Measurements from ENCODE around the gene ZBTB16.

Gene ZBTB16

DNA sequence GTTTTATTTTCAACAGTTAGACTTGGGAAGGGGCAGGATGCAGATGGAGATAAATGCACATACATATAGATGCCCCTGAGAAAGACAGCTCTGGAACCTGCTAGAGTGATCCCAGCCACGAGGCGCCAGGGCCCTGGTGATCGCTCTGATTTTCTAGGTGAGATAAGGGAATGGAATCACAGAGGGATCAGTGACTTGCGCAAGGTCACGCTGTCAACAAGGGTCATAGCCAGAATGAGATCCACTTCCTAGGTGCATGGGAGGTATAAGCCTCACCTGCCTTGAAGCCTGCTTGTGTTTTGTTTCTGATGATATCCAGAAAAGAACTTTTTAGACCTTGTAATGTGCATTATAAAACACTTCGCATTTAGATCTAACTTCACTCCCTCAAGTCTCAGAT, 47.5 kb downstream of the ZBTB16 start:
- DNase-seq (ENCODE audit: low spot score), result no peak

DNA sequence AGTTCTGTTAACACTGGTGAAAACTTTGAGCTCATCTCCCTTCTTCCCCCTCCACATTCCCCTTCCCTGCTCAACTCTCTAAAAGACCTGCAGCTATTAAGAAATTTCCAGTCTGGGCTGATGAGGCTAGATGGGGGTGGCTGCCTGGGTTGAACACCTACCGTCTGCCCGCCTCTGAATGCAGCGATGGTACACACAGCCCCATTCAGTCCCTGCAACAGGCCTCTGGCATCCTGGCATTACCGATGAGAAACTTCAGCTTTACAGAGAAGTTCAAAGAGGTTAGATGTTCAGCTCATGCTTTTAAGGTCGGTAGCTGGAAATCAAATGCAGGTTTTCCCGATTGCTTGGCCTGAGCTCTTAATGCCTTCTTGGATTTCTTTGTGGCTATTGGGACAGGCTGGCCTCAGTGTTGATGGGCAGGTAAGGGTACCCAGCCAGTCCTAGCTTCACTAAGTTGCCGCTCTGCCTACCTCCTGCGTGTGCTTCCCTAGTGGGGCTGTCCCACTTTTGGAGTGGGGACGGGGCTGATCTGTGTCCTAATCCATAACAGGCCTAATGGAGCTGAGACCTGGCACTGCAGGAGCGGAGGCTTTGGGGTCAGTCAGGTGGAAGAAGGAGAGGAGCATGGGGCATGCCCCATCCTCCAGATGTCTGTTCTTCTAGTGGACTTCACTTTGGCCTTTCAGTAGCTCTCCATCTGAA, 49.1 kb downstream of the ZBTB16 start:
- DNase-seq (ENCODE audit: low spot score), result no peak

DNA sequence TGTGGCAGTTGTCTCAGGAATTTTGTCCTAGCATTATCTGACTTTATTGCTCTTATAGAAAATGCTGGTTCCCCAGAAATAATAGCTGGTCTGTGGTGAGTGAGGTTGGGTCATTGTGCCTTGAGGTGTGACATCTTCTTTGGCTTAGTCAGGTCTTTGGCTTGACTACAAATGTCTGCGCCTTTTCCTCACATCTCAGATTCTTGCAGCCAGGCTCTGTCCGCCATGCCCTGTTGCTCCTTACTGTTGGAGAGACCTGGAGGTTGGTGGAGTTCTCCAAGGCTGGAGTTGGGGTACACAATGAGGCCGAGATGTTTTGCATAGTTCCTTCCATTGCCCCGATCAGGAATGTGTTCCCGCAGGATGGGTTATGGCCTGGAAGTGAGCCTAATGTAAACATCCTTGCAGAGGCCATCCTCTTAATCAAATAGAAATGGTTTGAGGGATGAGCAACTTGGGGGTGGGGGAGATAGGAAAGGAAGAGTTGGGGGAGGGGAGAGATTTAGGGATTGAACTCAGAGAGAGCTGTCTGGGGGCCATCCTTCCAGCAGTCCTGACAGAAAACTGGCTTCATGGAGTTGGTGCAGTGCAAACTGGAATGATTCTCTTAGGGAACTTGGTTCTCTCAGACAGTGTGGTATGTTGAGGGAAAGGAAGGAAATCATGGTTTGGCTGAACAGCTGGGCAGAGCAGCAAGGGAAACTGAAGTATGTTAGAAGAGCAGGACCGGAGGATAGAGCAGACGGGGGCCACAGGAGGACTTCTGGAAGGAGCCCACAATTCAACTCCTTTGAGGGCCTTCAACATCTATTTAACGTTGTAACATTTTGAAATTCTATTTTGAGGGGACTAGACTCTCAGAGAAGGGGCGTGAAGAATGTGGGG, 49.9 kb downstream of the ZBTB16 start:
- DNase-seq (ENCODE audit: low spot score), result no peak

DNA sequence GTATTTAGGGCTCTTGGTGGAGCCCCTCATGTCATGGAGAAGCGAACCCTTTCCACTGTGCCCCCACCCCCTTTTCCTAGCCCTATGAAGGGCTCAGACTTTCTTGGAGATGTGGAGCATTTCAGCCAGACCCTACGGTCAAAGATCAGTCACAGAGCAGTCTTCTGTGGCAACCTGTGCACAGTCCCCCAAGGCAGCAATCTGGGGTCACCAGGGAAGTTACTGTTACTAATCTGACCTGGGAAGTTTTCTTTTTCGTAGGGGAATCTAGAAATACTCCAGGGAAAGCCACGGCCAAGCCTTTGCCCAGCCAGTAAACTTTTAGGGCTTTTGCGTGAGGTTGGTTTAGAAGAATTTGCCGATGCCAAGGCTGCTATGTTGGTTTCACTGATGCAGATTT, 50.6 kb downstream of the ZBTB16 start:
- no peak for DNase-seq (ENCODE audit: low spot score)

DNA sequence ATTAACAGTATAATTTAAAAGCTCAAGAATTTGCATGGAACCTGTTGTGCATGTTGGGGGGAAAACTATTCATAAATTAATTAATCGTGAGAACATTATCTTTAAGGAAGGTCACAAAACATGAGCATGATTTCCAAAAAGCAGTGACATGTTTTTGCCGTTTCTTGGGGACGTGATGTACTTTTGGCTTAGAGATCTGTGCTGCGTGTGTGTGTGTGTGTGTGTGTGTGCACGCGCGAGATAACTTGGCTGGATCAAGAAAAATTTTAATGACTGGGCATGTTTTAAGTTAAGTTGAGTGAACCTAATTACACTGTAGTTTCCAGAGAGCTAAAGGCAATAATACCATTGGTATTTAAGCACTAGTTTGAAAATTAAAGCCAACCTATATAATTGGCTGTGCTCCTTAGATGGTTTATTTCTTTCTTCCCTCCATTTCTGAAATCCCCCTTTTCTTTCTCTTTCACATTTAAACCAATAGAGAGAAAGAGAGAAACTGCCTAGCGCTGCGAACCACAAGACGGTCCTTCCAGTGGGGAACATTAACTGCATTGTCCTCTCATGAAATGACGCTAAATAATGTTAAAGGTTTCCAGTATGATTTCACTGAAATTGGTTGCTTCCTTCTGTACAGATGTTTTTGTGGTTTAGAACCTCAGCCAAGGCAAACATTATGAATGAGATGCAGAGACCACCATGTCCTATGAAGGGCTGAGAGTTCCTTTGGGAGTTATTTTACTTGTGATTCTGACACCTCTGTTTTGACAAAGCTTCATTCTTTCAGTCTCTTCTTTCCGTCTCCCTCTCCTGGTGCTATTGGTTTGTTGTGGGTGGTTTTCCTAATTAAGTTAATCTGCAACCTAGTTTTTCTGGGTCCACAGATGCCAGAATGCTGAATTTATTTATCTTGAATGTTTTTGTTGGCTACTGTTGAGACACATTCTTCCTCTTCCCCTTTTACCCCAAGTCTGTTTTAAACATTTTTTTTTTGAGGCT, 51.7 kb downstream of the ZBTB16 start:
- no peak for DNase-seq (ENCODE audit: low spot score)

DNA sequence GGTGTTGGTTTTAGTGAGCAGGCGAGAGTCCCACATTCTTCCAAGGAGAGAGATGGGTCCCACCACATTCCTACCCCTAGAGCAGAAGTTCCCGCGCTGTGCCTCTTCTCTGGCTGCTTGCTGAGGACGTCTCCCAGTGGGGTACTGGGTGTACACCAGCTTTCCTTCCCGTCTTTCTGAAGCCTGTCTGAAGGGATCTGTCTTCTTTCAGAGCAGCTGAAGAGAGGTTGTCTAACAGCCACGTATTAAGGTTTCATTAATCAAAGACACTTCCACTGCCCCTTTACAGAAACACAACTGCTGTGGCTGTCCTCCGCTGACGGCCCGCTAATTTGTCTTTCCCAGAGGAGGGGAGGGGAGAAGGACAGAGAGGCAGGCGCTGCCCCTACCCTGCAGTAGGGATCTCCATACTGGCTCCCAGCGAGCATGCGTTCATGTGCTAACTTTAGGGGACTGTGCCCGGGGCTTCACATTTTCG, 56.0 kb downstream of the ZBTB16 start:
- no peak for DNase-seq (ENCODE audit: low spot score)

DNA sequence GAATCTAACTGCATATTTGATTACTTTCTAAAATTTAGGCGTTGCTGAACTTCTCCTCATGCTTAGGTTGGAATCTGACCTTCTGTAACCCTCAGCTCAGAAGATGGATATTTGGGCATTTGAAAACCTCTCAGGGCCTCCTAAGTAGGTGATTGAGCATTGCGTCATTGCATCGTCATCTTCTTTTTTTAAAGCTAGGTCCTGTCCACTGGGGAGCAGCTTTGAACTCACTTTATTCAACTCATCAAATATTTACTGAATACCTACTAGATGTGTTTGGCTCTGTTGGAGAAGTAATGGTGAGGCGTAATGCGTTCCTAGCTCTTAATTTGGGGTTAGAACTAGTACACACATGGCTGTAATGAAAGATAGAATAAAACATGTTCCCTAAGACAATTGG, 56.8 kb downstream of the ZBTB16 start:
- no peak for DNase-seq (ENCODE audit: low spot score)

DNA sequence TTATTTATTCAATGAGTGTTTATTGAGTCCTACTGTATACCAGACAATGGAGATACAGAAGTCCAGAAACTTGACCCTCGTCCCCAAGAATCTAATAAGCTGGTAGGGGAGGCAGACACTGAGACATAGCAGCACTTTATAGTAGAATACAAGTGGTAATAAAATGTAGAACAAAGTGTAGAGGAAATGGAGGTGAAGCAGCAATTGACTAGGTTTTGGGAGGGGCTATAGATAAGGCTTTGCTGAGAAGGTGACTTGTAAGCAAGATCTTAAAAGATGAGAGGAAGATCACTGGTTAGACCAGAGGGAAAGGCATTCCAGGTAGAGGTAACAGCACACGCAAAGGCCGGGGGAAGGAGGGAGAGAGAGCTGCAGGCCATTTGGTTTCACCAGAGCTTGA, 57.3 kb downstream of the ZBTB16 start:
- no peak for DNase-seq (ENCODE audit: low spot score)

DNA sequence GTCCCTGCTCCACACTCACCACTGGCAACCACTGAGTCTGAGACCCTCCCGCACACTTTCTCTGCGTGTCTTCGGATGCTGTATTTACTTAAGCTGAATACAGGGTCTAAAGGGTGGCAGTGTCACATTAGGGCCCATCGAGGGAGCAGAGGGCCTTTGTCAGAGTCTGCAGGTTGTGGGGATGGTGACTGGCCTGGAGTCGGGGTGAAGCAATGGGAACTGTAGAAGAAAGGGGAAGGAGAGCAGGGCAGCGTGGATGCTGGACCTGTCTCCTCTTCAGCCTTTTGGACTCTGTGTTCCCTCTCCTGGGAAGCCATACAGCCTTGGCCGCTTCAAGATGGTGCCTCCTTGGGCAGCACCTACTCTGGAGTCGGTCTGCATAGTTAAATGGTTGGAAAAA, 61.1 kb downstream of the ZBTB16 start:
- no peak for DNase-seq (ENCODE audit: low spot score)

DNA sequence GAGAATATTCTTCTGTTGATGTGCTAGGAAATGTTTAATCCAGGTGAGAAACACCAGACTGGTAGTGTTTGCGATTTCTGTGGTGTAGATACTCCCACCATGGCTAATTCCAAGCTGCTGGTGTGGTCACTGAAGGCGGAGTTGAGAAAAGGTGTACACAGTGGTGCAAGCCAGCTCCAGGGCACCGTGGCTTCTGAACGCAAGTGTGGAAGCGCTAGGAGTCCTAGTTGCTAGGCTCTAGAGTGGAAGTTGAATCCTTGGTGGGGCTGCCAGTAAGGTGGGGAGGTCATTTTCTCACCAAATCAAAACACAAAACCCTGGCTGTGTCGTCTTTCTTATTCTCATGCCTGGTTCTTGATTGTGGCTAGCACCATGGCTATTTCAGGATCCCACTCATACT, 61.6 kb downstream of the ZBTB16 start:
- DNase-seq (ENCODE audit: low spot score), result no peak

DNA sequence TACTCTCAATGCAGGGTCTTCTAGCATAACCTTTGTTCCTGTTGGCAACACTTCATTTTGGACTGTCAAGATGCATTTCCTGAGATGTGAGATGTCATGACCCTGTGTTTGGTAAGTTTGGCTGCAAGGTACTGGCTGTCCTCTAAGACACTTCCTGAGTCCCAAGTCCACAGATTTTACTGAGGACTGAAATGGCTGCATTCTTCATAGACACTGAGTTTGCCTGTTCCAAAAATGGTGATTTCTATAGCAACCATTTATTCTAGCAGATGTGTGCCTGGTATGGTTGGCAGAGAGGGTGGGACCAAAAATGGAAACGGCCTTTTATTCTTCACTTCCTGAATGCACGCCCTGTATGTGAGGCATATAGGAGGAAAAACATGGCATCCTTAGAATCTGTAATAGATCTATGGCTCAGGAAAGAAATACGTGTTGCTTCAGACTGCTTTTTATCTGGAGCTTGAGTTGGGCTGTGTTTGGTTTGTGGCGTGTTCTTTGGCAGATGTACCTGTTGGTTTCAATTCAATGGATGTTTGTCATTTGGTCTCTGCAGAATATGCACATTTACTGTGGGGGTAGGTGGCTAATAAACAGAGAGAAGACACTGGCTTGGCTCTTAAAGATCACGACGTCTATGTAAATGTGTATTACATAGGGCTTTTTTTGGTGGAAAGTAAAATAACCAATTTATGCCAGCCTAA, 62.4 kb downstream of the ZBTB16 start:
- no peak for DNase-seq (ENCODE audit: low spot score)

DNA sequence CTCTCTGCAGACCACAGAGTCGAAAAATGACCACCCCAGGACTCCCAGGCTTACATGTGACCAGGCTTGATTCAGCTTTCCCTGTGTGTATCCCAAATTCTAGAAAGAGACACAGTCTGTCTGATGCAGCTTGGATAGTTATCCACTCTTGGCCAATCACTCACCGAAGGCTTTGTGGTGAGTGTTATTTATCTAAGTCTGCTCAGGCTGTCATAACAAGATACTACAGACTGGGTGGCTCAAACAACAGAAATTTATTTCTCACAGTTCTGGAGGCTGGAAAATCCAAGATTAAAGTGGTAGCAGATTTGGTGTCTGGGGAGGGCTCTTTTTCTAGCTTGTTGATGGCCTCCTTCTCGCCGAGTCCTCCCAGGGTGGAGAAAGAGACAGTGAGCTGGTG, 63.2 kb downstream of the ZBTB16 start:
- no peak for DNase-seq (ENCODE audit: low spot score)

DNA sequence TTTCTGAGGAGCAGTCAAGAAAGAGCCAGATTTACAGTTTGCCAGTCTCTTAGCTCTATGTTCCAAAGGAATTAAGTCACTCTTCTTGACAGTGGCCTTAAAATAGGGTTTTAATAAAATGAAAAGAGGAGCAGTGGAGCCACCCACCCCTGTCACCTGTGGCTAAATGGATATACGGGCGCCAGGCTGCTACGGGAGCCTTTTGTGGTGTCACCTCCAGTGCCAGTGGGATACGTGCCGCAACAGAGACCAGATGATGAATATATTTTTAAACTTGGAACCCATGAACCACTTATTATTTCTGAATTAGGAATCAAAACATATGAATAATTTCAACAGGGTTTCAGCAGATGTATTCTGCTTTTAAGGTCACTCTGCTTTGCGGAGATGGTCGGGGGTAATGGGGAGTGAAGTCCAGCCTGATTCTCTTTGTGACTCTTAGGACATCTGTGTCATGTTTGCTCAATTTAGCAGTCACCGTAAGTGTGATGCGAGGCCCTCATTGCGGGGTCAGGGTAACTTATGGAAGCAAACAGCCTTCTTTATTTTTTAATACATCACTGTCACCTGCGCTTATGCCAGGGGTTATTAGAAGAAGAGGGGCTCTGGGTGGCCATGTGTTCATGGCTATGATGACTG, 64.3 kb downstream of the ZBTB16 start:
- DNase-seq (ENCODE audit: low spot score), result no peak

DNA sequence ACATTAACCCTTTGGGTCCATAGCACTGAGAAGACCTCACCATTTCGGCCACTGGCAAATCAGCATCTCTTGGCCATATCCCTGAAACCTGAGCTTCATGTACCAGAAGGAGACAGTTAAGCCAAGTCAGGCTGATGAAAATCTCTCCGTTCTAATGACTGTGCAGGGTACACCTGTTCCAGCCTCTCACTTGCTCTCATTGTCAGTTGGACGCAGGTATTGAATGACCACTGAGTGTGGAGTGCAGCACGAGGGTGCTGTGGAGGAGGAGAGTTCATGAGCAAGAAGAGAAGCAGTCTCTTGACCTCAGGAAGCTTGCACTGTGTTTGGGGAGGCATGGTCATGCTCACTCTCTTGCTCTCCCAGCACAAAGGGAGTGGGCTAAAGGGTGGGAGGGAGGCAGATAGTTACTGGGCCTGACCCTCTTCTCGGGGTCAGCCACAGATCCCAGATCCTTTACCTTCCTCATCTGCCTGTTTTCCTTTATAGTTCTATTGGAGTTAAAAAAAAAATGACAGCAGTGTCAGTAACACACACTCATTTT, 65.2 kb downstream of the ZBTB16 start:
- DNase-seq (ENCODE audit: low spot score), result no peak

DNA sequence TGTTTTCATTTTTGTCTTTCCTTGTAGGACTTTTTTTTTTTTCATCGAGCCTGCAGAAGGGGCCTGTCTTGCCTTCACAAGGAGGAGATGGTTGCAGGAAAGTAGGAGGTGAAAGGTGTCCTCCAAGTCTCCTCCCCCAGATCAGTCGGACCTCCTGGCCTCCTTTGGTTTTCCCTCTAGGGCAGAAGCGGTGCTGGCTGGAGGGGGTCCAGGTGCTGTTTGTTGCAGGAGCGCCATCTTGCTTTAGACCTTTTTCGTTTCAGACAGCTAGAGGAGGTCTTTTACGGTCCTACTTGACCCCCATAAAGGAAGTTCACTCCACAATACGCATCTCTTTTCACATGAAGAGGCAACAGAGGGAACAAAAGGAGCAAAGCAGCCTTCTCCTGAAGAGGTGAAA, 66.0 kb downstream of the ZBTB16 start:
- DNase-seq (ENCODE audit: low spot score), result no peak

DNA sequence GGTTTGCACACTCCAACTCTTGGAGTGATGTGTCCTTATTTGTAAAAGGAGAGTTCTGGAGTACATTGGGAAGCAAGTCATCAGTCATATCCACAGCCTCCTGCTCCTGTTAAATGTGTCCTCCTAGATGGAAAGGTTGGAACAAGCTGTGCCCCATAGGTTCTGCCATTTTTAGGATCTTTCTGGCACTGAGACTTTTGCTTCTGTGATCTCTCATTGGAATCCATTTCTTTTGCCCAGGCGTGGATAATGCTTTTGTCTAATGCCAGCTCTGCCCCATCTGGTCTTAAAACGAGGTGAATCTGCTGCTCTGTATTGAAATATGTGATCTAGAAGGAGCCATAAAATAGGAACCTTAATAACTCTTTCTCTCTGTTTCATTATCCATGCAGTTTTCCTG, 66.4 kb downstream of the ZBTB16 start:
- DNase-seq (ENCODE audit: low spot score), result no peak

DNA sequence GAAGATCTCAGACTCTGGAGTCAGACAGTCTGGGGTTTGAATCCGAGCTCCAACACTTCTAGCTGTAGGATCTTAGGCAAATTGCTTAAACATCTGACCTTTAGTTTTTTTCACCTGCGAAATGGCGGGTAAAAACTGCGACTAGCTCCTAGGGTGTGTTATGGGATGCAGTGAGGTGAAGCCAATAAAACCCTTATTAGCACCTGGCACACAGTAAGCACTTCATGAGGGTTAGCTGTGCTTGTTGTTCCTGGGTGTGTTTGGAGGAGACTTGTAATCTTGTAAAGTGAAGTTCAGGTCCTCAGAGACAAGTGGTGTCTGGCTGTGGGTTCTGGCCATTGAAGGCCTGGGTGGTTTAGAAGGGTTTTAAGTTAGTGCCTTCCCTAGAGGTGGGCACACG, 68.9 kb downstream of the ZBTB16 start:
- DNase-seq (ENCODE audit: low spot score), result no peak

DNA sequence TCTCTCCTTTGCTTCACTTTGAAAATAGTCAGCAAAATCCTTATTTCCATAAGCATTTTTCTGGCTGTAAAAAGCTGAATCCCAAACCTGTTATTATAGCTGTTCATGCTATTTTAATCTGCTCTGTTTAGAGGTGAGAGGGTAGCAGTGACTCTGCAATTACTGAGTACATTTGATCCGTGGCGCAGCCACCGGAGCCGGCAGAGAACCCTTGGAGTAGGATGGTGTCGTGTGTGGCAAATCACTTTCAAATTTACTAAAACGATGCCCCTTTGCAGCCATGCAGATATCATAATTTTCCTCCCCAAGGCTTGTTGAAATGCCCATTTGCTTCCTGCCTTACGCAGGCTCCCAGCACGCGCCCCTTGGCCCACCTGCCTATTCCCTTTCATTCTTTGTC, 69.6 kb downstream of the ZBTB16 start:
- DNase-seq (ENCODE audit: low spot score), result no peak

DNA sequence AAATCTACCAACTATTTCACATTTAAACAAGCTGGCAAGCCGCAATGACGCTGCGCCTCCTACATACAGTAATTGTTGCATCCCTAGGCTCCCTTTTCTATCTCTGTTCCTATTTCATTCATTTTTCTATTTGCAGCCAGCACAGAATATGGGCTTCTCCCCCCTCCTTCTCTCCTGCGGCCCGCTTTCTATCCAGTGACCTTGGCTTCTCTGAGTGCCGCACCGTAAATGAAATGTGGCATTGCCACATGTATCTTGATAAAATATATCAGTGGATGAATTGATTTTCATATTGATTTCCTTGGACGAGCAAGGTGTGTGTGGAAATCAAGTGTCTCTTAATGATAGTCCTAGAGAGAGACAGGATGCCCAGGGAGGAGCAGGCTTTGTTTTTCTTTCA, 70.2 kb downstream of the ZBTB16 start:
- no peak for DNase-seq (ENCODE audit: low spot score)

DNA sequence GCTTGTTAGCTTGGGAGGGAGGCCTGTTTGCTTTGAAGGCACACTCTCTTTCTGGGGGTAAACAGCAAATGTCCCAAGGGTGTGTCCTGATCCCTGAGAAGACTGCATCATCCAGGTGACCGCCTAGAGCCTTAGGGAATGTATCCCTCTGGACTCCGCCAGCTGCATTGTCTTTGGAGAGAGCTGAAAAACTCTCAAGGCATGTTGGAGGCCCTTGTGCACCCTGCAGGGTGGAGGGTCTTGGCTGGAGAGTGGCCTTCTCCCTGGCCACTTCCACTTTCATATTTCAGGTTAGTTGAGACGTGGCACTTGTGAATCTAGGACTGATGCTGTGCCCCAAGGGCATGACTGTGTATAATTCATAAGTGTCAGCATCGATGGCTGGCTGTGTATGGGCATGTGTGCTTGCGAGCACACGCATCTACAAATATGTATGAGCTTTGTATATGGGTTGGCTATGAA, 70.6 kb downstream of the ZBTB16 start:
- no peak for DNase-seq (ENCODE audit: low spot score)
